Measurements from ENCODE around the gene KRTAP5-4. TPM values are rescaled to one million over a fixed set of nuclear protein-coding genes. Genes with fewer than 3 reads are reported as not detected.

KRTAP5-4 gene
- total RNA-seq, 1 donor from 2014 or later, result not detected

DNA sequence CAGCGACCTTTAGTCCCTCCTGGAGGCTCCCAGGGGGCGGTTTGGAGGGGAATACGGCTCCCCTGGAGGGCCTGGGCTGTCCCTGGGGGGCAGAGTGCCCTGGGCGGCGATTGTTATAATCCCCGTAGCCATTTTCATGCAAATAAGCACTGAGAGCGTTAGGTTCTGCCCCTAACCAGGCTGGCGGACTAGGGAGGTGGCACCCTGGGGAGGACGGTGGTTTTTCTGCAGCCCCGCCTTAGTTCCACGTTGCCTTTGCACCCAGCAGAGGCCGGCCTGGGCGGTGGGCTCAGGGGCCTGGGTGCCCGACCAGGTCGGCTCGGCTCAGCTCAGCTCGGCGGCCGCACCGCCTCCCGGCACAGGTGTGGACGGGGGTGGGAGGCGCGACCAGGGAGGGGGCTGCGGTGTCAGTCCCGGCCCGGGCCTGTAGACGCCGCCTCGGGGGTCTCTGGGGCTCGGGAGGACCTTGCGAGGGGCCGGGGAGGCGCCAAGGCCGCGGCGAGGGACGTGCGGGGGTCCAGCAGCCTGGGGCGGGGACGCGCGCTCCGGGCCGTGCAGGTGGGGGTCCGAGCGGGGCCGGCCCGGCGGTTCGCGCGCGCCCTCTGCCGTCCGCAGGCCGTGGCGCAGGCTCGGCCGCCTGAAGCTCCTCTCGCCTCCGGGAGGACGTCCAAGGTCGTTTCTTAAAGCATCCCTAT lies 47.6 kb downstream of the KRTAP5-4 start:
- no peak for DNase-seq (ENCODE audit: extremely low read depth, low read depth, low spot score)

GRCh38 chr11:1573903-1574237 lies 48.1 kb downstream of the KRTAP5-4 start:
- no peak for DNase-seq (ENCODE audit: extremely low read depth, low read depth, low spot score)

DNA sequence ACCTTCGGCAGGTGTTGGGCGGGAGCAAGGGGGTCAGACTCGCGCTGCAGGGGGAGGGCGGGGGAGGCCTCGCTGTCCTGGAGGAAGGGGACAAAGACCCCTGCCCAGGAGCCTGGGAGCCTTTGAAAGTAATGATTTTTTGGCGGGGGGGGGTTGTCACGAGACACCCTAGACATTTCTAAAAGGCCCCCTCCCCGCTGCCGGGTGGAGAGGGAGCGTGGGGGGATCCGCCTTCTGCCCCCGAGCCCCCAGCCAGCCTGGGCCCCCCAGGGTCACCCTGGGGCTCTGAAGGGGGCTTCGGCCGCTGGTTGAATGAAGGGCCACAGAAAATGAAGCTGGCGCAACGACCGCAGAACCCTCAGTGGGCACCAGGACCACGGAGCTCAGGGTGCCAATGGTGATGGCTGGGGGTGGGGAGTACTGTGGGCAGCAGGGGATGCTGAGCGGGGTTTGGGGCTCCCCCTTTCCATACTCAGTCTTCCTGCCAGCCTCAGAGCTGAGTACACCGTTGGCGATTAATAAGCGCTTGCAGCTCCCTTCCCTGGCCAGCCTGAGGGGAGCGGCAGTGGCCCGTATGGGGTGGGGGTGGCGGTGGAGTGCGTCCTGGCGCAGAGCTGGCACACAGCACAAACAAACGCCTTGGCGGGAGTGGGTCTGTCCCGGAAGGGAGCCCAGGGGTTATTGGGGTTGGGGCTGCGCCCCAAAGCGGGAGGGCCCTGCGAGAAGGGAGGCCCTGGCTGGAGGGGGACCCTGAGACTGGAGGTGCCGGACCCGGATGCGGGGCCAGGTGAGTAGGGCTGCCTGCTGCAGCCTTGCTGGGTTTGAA lies 48.6 kb downstream of the KRTAP5-4 start:
- DNase-seq (ENCODE audit: extremely low read depth, low read depth, low spot score), result no peak

DNA sequence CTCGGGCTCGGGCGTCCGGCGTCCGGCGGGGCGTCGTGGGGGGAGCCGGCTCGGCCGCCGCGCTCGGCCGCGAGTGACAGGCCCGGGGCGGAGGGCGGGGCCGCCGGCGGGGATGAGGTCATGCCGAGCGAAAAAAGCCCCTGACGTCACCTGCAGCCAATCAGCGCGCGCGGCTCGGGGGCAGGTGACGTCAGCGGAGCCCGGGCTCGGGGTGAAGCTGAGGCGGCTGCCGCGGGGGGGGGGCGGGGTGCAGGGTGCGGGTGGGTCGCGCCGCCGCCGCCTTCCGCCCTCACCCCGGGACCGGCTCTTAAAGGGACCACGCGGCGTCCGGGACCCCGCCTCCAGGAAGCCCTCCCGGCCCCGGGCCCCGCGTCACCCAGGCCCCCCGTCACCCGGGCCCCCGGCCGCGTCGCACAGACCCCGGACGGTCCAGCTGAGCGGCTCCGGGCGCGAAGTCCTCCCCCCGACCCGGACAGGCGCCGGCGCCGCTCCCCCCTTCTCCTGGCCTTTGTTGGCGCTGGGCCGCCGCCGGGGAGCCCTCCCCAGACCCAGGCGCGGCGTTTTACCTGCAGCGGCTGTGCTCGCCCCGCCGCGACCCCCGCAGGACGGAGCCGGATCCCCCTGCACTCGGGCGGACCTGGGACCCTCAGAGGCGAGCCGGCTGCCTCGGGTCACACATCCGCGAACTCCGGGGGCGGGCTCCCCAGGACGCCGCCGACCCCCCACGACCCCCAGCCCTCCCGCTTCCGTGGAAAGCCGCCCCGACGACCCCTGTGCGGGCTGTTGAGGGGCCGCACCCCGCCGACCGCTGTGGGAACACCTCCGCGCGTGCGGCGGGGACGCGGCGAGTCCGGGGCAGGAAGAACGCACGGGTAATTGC lies 49.5 kb downstream of the KRTAP5-4 start, which contains the start of gene DUSP8:
TSS of gene DUSP8 (minus strand) at position 75 of the 880 bp plus-strand sequence. CDS start 6,445 bp downstream, outside the sequence.
- DNase-seq (ENCODE audit: extremely low read depth, low read depth, low spot score), result no peak

DNA sequence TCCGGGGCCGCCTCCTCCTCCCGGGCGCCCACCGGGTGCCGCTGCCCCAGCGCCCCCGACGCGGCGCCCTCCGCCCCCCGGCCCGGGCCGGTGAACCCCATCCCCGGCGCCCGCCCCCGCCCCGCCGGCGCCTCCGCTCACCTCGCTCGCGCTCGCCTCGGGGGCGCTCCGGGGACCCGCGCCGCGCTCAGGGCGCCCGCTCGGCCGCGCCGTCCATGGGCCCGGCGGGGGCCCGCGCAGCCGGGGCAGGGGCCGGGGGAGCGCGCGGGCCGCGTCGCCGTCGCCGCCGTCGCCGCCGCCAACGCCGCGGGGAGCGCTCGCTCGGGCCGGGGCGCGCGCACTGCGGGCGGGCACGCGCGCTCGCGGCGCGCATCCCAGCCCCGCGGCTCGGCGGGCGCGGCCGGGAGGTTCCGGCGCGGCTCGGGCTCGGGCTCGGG lies 50.2 kb downstream of the KRTAP5-4 start:
- DNase-seq (ENCODE audit: extremely low read depth, low read depth, low spot score), result no peak

Other genes with a start within 250 kb of the KRTAP5-4 start
- gene BRSK2, start 232.2 kb downstream of the KRTAP5-4 start, total RNA-seq, result 0.15 and 0.93 TPM in 2 replicates
- 34.6 and 47.1 TPM in 2 replicates for gene MOB2, start 135.4 kb downstream of the KRTAP5-4 start, total RNA-seq
- gene DUSP8, start 49.9 kb downstream of the KRTAP5-4 start, total RNA-seq, result 5.9 and 8.9 TPM in 2 replicates
- not detected in 2 replicates for gene KRTAP5-1, start 36.9 kb downstream of the KRTAP5-4 start, total RNA-seq
- gene KRTAP5-2, start 23.8 kb downstream of the KRTAP5-4 start, total RNA-seq, result not detected in 2 replicates
- not detected in 2 replicates for gene KRTAP5-3, start 13.7 kb downstream of the KRTAP5-4 start, total RNA-seq
- gene KRTAP5-5, start 7.6 kb upstream of the KRTAP5-4 start, total RNA-seq, result not detected in 2 replicates
- gene KRTAP5-6, start 75.1 kb upstream of the KRTAP5-4 start, total RNA-seq, result not detected in 2 replicates
- gene IFITM10, start 128.5 kb upstream of the KRTAP5-4 start, total RNA-seq, result 1.1 TPM in 1 of 2 replicates, not detected in the other
- gene CTSD, start 141.8 kb upstream of the KRTAP5-4 start, total RNA-seq, result 671 and 739 TPM in 2 replicates
- gene SYT8, start 212.9 kb upstream of the KRTAP5-4 start, total RNA-seq, result not detected in 2 replicates
- not detected in 2 replicates for gene TNNI2, start 216.8 kb upstream of the KRTAP5-4 start, total RNA-seq
- gene LSP1, start 230.9 kb upstream of the KRTAP5-4 start, total RNA-seq, result 1.1 TPM in 1 of 2 replicates, not detected in the other